Activated CD8-positive, alpha-beta memory T cell treated with anti-CD3 and anti-CD28 coated beads for 1 hour (primary cell): ENCODE measurements around the gene NCKAP5.

ENCODE experiments used
- DNase-seq, 2 donors: peaks; one replicate each; pipeline ENCODE4 v3.0.0-alpha.2; 2020; ENCODE audit warnings: low read depth in 1 of 2; ENCODE audit errors: extremely low read depth in 1 of 2

Gene NCKAP5

GRCh38 chr2:132752421-132753206 is 815.6 kb downstream of the NCKAP5 start:
- no peak for DNase-seq

GRCh38 chr2:132751836-132752235 is 816.4 kb downstream of the NCKAP5 start:
- no peak for DNase-seq

- DNase-seq = no peak
Measured at GRCh38 chr2:132750606-132751005, 817.7 kb downstream of the NCKAP5 start.

- DNase-seq = no peak
Measured at GRCh38 chr2:132747046-132747445, 821.2 kb downstream of the NCKAP5 start.

GRCh38 chr2:132741754-132742153 is 826.5 kb downstream of the NCKAP5 start:
- DNase-seq = no peak

- no peak for DNase-seq
Measured at GRCh38 chr2:132740081-132740720, 828.1 kb downstream of the NCKAP5 start.

- no peak for DNase-seq
Measured at GRCh38 chr2:132738223-132738622, 830.0 kb downstream of the NCKAP5 start.

- DNase-seq = no peak
Measured at GRCh38 chr2:132736059-132736458, 832.2 kb downstream of the NCKAP5 start.

GRCh38 chr2:132734961-132735360 is 833.3 kb downstream of the NCKAP5 start:
- no peak for DNase-seq

GRCh38 chr2:132733094-132733493 is 835.2 kb downstream of the NCKAP5 start:
- DNase-seq = no peak

GRCh38 chr2:132732694-132733093 is 835.6 kb downstream of the NCKAP5 start:
- no peak for DNase-seq

- no peak for DNase-seq
Measured at GRCh38 chr2:132731441-132731840, 836.8 kb downstream of the NCKAP5 start.

GRCh38 chr2:132730611-132731010 is 837.7 kb downstream of the NCKAP5 start:
- no peak for DNase-seq

- no peak for DNase-seq
Measured at GRCh38 chr2:132729522-132729921, 838.7 kb downstream of the NCKAP5 start.

GRCh38 chr2:132726155-132726554 is 842.1 kb downstream of the NCKAP5 start:
- DNase-seq = no peak

GRCh38 chr2:132725748-132726147 is 842.5 kb downstream of the NCKAP5 start:
- no peak for DNase-seq

GRCh38 chr2:132725148-132725547 is 843.1 kb downstream of the NCKAP5 start:
- no peak for DNase-seq

GRCh38 chr2:132721938-132722337 is 846.3 kb downstream of the NCKAP5 start:
- no peak for DNase-seq

- DNase-seq = no peak
Measured at GRCh38 chr2:132720393-132720792, 847.9 kb downstream of the NCKAP5 start.

GRCh38 chr2:132719480-132719879 is 848.8 kb downstream of the NCKAP5 start:
- no peak for DNase-seq

GRCh38 chr2:132716954-132717353 is 851.3 kb downstream of the NCKAP5 start:
- DNase-seq = no peak
